GM12878 (cell line): ENCODE data around the gene ST3GAL5.

ENCODE experiments used
- ATF2 ChIP-seq: IDR thresholded peaks from 2 replicates; pipeline ENCODE4 v1.6.1; 2012; ENCODE audit warnings: low read length, inconsistent platforms
- CTCF ChIP-seq, 3 experiments: IDR thresholded peaks in 2 of 3; conservative IDR thresholded peaks in 1 of 3; 2 replicates each; pipeline ENCODE4 v1.5.1; 2011; ENCODE audit warnings: low read depth in 3 of 3, low read length in 3 of 3, mild to moderate bottlenecking in 3 of 3, control low read depth in 2 of 3, moderate library complexity in 2 of 3, inconsistent platforms in 1 of 3, mixed read lengths in 1 of 3; ENCODE audit not compliant: control insufficient read depth in 2 of 3, insufficient read depth in 1 of 3; ENCODE audit errors: extremely low read depth in 1 of 3
- EZH2 ChIP-seq: IDR thresholded peaks from 2 replicates; pipeline ENCODE4 v1.6.1; 2012; ENCODE audit warnings: low read depth, mild to moderate bottlenecking, control low read depth, inconsistent platforms, low read length, borderline replicate concordance; ENCODE audit not compliant: control insufficient read depth
- GABPA ChIP-seq: IDR thresholded peaks from 2 replicates; pipeline ENCODE4 v1.6.1; 2014; ENCODE audit warnings: antibody characterized with exemption, low read depth, mild to moderate bottlenecking, inconsistent platforms
- HSF1 ChIP-seq: fragments of 150-350 bp; IDR thresholded peaks from 2 replicates; pipeline ENCODE4 v1.6.1; 2014; ENCODE audit warnings: mild to moderate bottlenecking, low read depth, low read length
- MAX ChIP-seq: IDR thresholded peaks from 2 replicates; pipeline ENCODE4 v1.6.1; 2012; ENCODE audit warnings: low read depth, low read length, improper control_type of control experiment
- NRF1 ChIP-seq: conservative IDR thresholded peaks from 2 replicates; pipeline ENCODE4 v1.6.1; 2011; ENCODE audit warnings: mild to moderate bottlenecking, low read depth, low read length, improper control_type of control experiment
- POLR2AphosphoS2 ChIP-seq: IDR thresholded peaks from 2 replicates; pipeline ENCODE4 v1.6.1; 2011; ENCODE audit warnings: low read depth, mild to moderate bottlenecking, low read length, improper control_type of control experiment, moderate library complexity
- POLR2AphosphoS5 ChIP-seq: IDR thresholded peaks from 2 replicates; pipeline ENCODE4 v1.6.1; 2011; ENCODE audit warnings: mild to moderate bottlenecking, low read length, inconsistent platforms
- REST ChIP-seq: IDR thresholded peaks from 2 replicates; pipeline ENCODE4 v1.6.1; 2012; ENCODE audit warnings: mild to moderate bottlenecking, low read depth, low read length
- ZBTB4 ChIP-seq: fragments of 450-650 bp; formaldehyde crosslinking; IDR thresholded peaks from 2 replicates; pipeline ENCODE4 v1.4.0; 2022; ENCODE audit warnings: mild to moderate bottlenecking, moderate library complexity
- ZNF24 ChIP-seq: fragments of 450-650 bp; IDR thresholded peaks from 2 replicates; pipeline ENCODE4 v1.6.1; 2017; ENCODE audit warnings: antibody characterized with exemption, mild to moderate bottlenecking
- ZNF384 ChIP-seq: IDR thresholded peaks from 2 replicates; pipeline ENCODE4 v1.6.1; 2012; ENCODE audit warnings: low read depth, mild to moderate bottlenecking, low read length, improper control_type of control experiment, borderline replicate concordance

- TF ChIP-seq ZBTB4 (CRISPR knock-in tag) = no peak
- TF ChIP-seq CTCF (IDR thresholded peaks at IDR 0.05 in 2 of 3, conservative IDR thresholded peaks at IDR 0.05 in 1 of 3; ENCODE audit: control insufficient read depth in 2 of 3, extremely low read depth in 1 of 3, insufficient read depth in 1 of 3, low read depth in 3 of 3, low read length in 3 of 3) = no peak
- no peak for TF ChIP-seq EZH2
- no peak for TF ChIP-seq MAX
- TF ChIP-seq POLR2AphosphoS5 = no peak
- no peak for TF ChIP-seq POLR2AphosphoS2
- no peak for TF ChIP-seq HSF1
- no peak for TF ChIP-seq NRF1
- no peak for TF ChIP-seq ZNF24
- no peak for TF ChIP-seq ATF2
- no peak for TF ChIP-seq ZNF384
- no peak for TF ChIP-seq GABPA
- no peak for TF ChIP-seq REST
These were observed 10.1 kb upstream of the ST3GAL5 start for GRCh38 chr2:85898881-85899280.
